GM19397 (cell line): ENCODE results near the gene MRRF.
"Not testable (repeated sequence)": the region's sequence is repeated elsewhere in the genome, so short reads cannot be mapped to it uniquely, and the experiment has no call there.

Experiments
- ATAC-seq: cut with Tn5 transposase; IDR thresholded peaks from one replicate; pipeline ENCODE4 v1.9.1; 2021; ENCODE audit warnings: mild to moderate bottlenecking, moderate library complexity; ENCODE audit not compliant: unreplicated experiment

Gene MRRF

GRCh38 chr9:122330466-122330865 is 65.8 kb downstream of the MRRF start:
- ATAC-seq, result not testable (repeated sequence)

DNA sequence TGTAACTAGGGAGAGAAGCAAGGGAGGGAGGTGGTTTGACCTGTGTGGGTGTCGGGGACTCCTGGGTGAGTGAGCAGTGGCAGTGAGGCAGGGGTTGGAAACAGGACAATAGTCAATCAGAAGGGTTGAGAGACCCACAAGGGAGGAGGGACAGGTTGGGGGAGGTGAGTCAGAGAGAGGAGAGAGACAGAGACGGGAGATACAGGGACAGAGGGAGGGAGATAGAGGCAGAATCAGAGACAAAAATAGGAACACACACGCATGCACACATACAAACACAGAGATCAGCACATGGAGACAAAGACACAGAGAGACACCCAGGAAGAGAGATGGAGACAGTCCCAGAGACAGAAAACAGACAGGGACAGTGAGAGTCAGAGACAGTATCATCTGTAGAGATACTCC is 66.8 kb downstream of the MRRF start:
- no peak for ATAC-seq

GRCh38 chr9:122332083-122332482 is 67.4 kb downstream of the MRRF start:
- ATAC-seq, result no peak

GRCh38 chr9:122332644-122333043 is 68.0 kb downstream of the MRRF start:
- ATAC-seq, result no peak

DNA sequence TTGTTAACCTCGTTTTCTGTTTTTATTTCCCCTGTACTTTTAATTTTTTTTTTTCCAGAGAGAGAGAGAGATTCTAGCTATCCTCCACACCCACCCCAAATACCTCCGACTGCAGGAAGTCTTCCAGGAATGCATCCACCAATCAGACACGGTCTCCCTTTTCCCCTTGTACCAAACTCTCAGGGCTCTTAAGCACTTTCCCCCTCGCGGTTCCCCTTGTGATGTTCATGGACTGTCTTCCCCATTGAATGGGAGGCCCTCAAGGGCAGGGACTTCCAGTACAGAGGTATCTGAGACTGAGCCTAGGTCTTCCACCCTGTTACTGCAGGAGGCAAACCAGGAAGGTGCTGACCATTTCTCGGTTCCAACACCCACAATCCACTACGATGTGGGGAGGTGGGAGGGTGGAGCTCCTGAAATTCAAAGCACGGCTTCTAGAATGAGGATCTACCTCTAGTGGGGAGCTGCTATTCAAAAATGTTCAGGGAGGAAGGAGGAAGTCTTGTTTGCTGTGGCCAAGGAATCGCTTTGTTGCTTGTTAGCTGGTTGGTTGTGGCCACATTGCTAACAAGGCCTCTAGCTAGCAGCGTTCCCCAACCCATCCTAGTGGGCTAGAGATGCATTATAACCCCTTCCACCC is 68.6 kb downstream of the MRRF start:
- no peak for ATAC-seq

- no peak for ATAC-seq
Observed at GRCh38 chr9:122334916-122335315, 70.2 kb downstream of the MRRF start.

DNA sequence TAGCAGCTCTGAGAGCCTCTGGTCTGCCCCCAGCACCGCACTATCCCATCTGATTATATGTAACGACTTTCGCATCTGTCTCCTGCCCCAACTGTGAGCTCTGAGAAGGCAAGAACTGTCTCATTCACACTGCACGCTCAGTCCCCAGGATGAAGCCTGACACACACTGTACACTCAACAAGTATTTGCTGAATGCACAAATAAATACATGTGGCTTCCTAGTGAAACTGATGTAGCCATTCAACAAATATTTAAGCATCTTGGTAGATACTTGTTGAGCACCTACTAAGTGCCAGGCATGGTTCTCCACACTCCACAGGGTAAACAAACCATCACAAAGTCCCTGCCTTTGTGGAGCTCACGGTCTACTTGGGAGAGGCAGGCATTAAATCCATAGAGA is 71.5 kb downstream of the MRRF start:
- no peak for ATAC-seq

- ATAC-seq, result no peak
Observed at GRCh38 chr9:122336866-122337555, 72.3 kb downstream of the MRRF start.

DNA sequence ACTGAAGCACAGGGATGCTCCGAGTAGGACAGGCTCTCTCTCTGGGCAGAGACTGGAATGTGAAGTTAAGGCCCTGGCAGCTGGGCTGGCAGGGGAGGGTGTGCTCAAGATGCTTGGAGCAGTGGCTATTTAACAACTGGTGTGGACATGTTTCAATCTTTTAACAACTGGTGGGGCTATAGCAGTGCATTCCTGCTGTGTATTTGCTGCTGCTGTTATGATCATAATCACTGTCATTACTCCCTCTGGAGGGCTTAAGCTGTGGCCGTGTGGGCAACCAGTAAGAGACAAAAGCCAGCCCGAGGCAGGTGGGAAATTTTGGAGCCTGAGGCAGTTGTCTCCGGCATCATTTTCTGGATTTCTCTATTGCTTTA is 72.9 kb downstream of the MRRF start:
- ATAC-seq, result no peak

DNA sequence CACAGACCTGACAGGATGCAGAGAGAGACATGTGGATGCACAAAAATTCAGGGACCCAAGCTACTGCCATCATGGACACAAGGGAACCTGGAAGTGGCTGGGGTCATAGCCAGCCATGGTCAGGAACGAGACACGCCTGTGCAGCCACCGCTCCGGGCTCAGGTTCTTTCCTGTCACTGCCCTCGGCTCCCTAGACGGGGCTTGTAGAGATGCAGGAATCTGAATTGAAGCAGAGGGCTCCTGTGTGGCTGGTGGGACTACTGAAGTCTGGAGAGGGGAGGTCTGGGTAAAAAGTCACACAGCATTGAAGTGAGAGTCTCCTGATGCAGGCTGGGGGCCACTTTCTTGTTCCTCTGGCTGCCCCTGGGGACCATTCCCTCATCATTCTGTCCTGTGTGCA is 73.9 kb downstream of the MRRF start:
- no peak for ATAC-seq

DNA sequence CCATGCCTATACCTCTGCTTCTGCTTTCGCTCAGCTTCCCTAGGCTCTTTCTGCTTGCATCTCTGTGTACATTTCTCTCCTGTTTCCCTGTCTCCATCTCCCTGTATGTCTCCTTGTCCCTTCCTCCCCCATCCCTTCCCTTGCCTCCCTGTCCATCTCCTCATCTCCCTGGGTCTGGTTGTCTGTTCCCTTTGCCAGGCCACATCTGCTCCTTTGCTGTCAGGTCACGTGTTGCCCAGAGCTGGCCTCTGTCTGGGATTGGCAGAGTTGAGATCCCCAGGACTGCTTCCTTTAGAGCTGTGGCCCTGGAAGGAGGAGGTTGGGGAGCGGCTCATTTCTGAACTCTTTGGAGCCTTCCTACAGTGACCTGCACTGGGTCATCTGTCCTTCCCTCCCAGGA is 74.3 kb downstream of the MRRF start:
- no peak for ATAC-seq

GRCh38 chr9:122339579-122339978 is 74.9 kb downstream of the MRRF start:
- no peak for ATAC-seq

GRCh38 chr9:122340161-122340560 is 75.5 kb downstream of the MRRF start:
- ATAC-seq, result no peak

DNA sequence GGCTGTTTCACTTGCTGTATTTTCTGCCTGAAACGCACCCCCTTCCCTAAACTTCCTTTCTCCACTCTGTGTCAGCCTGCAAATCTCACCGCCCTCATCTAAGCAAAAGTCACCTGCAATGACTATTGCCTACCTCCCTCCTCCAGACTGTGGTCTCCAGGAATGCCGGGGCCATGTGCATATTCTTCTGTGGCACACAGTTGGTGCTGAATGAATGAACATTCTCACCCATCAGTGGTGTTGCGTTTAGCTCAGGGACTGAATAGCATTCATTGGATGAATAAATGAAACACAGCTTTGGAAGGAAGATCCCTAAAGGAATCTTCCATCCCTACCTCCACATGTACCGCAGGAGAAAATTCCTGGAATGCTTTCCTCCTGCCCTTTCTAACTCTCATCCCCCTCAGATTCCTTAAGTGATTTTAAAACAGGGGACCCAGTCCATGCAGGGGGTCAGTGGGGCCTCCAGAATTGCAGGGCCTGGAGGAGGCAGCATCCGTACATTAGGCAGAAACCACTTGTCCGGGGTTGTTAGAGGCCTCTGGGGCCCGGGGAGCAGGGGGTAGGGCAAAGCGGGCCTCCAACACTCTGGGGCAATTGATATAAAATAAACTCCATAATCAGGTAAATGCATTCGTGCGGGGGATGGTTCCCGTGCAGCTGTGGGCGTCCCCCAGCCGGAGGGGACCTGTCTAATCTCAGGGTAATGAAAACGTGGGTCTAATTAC is 77.8 kb downstream of the MRRF start:
- ATAC-seq, result no peak

DNA sequence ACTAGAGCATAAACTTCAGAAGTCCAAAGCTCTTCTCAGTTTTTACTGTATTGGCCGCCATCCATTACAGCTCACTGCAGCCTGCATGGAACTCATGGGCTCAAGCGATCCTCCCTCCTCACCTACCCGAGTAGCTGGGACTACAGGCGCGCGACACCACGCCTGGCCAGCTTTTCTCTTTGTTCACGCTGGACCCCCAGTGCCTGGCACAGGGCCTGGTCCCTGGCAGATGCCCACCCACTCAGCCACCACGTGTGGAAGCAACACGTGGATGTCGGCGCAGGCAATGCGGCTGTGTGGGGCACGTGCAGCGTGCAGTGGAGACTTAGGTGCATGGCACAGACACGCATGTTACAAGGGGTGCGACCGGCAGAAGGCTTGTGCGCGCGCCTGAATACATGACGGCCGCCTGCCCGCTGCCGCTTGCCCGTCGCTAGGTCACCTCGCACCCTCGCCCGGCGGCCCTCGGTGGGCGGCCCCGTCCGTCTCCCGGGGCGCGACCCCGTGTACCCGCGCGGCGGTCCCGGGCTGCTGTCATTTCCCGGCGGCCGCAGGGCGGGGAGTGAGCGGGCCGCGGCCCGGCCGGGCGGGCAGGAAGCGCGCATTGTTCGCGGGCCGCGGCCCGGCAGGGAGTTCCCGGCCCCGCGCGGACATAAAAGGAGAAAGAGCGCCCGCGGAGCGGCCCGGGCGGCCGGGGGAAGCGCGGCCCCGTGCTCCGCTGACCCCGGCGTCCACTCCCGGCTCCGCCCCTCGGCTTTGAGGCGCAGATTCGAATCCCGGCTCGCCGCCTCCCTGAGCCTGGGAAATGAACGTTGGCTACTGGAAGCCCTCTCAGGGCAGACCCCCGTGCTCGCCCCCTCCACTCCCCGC is 82.0 kb downstream of the MRRF start:
- no peak for ATAC-seq

- ATAC-seq, result no peak
Observed at GRCh38 chr9:122347348-122348287, 82.9 kb downstream of the MRRF start.

DNA sequence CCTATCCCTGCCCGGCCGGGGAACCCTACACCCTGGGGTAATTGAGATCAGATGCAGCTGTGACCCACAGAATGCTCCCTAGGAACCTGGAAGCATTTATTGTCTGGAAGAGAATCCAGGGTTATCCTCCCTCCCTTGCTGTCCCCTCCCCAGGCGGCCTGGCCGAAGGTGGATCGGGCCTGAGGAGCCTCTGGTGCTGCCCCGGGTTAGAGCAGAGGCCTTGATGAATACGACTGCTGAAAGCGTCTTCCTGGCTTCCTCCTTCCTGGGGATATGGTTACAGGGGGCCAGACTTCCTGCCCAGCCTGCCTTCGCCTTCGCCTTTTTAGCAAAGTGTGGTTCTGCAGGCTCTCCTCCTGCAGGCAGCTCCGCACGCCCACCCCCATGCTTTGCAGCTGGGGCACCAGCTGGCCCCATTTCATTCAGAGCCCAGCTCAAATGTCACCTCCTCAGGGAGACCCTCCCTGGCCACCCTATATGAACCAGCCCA is 83.7 kb downstream of the MRRF start:
- no peak for ATAC-seq

DNA sequence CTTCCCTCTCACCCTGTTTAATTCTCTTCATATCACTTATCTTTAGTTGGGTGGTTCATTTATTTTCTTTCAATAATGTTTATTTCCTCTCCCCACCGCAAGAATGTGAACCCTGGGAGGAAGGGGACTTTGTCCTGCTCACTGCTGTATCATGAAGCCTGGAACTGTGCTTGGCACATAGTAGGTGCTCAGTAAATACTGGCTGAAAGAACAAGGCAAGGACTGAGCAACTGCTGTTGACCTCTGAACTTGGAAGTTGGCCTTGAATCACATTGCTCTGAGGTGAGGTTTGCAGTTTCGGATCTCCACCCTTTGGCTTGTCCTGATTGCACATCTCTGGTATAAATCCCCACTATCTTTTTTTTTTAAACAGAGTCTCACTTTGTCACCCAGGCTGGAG is 84.1 kb downstream of the MRRF start:
- ATAC-seq, result no peak

DNA sequence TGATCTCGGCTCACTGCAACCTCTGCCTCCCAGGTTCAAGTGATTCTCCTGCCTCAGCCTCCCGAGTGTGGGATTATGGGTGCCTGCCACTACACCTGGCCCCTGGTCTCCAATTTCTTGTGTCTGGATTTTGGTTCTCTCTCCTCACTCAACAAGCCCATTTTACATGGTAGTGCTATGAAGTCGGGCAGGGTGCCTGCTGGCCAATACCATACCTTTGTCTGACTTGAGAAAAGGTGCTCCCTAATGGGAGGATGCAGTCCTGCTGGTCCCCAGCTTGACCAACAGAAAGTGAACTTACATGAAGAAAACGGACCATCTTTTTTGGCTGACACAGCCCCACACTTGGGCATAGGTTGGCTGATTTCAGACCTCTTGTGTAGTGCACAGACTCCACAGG is 84.5 kb downstream of the MRRF start:
- no peak for ATAC-seq
